K562 (cell line): Measurements from ENCODE around the gene ZNF785. TPM values are rescaled to one million over a fixed set of nuclear protein-coding genes. Genes with fewer than 3 reads are reported as not detected.

Experiments
- BACH1 ChIP-seq: fragments of 200-800 bp; sonication (Bioruptor generic); IDR thresholded peaks from 2 replicates; pipeline ENCODE4 v1.6.1; 2016; ENCODE audit warnings: missing genetic modification characterization, missing compliant biosample characterization
- BMI1 ChIP-seq: fragments of 150-350 bp; IDR thresholded peaks from 2 replicates; pipeline ENCODE4 v1.6.1; 2014; ENCODE audit warnings: low read length
- CHD2 ChIP-seq: IDR thresholded peaks from 2 replicates; pipeline ENCODE4 v1.6.1; 2011; ENCODE audit warnings: low read depth, low read length
- DIDO1 ChIP-seq: fragments of 450-650 bp; IDR thresholded peaks from 2 replicates; pipeline ENCODE4 v1.6.1; 2016; ENCODE audit warnings: low read depth, missing biosample characterization, missing genetic modification characterization
- ETS2 ChIP-seq: IDR thresholded peaks from 2 replicates; pipeline ENCODE4 v1.6.1; 2016; ENCODE audit warnings: borderline replicate concordance, missing genetic modification characterization, mild to moderate bottlenecking, moderate library complexity, missing compliant biosample characterization; ENCODE audit not compliant: poor library complexity, severe bottlenecking
- EWSR1 ChIP-seq: fragments of 450-650 bp; IDR thresholded peaks from 2 replicates; pipeline ENCODE4 v1.6.1; 2018; ENCODE audit warnings: borderline replicate concordance, mild to moderate bottlenecking, low read depth, moderate library complexity; ENCODE audit not compliant: partially characterized antibody
- FOXP4 ChIP-seq: sonication (generic); formaldehyde crosslinking; IDR thresholded peaks from 2 replicates; pipeline ENCODE4 v1.8.0; 2022; ENCODE audit warnings: mild to moderate bottlenecking, missing genetic modification reagents, borderline replicate concordance
- GABPB1 ChIP-seq: sonication (generic); formaldehyde crosslinking; IDR thresholded peaks from 2 replicates; pipeline ENCODE4 v1.8.0; 2022; ENCODE audit warnings: mild to moderate bottlenecking, missing genetic modification reagents
- HIVEP1 ChIP-seq: fragments of 250-450 bp; sonication (Bioruptor Pico); IDR thresholded peaks from 2 replicates; pipeline ENCODE4 v1.4.0; 2020; ENCODE audit warnings: mild to moderate bottlenecking
- MBD2 ChIP-seq: sonication (generic); IDR thresholded peaks from 2 replicates; pipeline ENCODE4 v1.6.1; 2016; ENCODE audit warnings: low read depth, borderline replicate concordance
- NFRKB ChIP-seq: fragments of 450-650 bp; IDR thresholded peaks from 2 replicates; pipeline ENCODE4 v1.6.1; 2016; ENCODE audit warnings: low read depth
- PHF21A ChIP-seq: fragments of 450-650 bp; IDR thresholded peaks from 2 replicates; pipeline ENCODE4 v1.6.1; 2017; ENCODE audit warnings: low read depth, borderline replicate concordance
- SMAD3 ChIP-seq: fragments of 450-650 bp; formaldehyde crosslinking; conservative IDR thresholded peaks from 2 replicates; pipeline ENCODE4 v1.4.0; 2020; ENCODE audit warnings: mild to moderate bottlenecking
- SNAPC5 ChIP-seq: fragments of 250-450 bp; sonication (Bioruptor Pico); IDR thresholded peaks from 2 replicates; pipeline ENCODE4 v1.8.0; 2021; ENCODE audit warnings: moderate library complexity, mild to moderate bottlenecking, inconsistent platforms
- polyA plus RNA-seq, 8 experiments: library from polyadenylated mRNA; depleted of rRNA in 4 of 8; stranded (reverse) in 5 of 8; unstranded in 3 of 8; fragments of >200 nt; fragmentation: Nextera tagmentation in 2 of 8; fragmentation: Illumina TruSeq in 1 of 8; extraction: Ambion mirVana in 2 of 8; extraction: Trizol in 1 of 8; gene quantifications; 2 replicates each; pipeline versions ENCODE4 v1.2.1 to v1.2.3, GENCODE V29; 2011 to 2014; ENCODE audit warnings: inconsistent platforms in 1 of 8, missing spikeins in 1 of 8
- total RNA-seq, 7 experiments: library from RNA; depleted of rRNA in 6 of 7; stranded (reverse); fragments of >200 nt in 6 of 7; fragmentation: Illumina TruSeq in 2 of 7; extraction: Trizol in 2 of 7; gene quantifications; 2 replicates each; pipeline versions ENCODE4 v1.2.1 to v1.2.3, GENCODE V29; 2011 to 2021; ENCODE audit warnings: low replicate concordance in 1 of 7
- TF ChIP-seq, protein P1 (sequence below): fragments of 200-800 bp; sonication (Bioruptor generic); IDR thresholded peaks from 2 replicates; pipeline ENCODE4 v1.6.1; 2017; ENCODE audit warnings: missing genetic modification characterization, missing compliant biosample characterization
- TF ChIP-seq, protein P2 (sequence below): fragments of 150-350 bp; conservative IDR thresholded peaks from 2 replicates; pipeline ENCODE4 v1.6.1; 2014; ENCODE audit warnings: low read length
- TF ChIP-seq, protein P3 (sequence below), 2 experiments: IDR thresholded peaks; 2 replicates each; pipeline ENCODE4 v1.6.1; 2011; ENCODE audit warnings: borderline replicate concordance in 1 of 2, control low read depth in 1 of 2, low read depth in 1 of 2, low read length in 1 of 2, mild to moderate bottlenecking in 1 of 2, mixed read lengths in 1 of 2, moderate library complexity in 1 of 2; ENCODE audit not compliant: insufficient read depth in 1 of 2, insufficient read length in 1 of 2, poor library complexity in 1 of 2, severe bottlenecking in 1 of 2; ENCODE audit errors: extremely low read depth in 1 of 2
- TF ChIP-seq, protein P4 (sequence below): fragments of 250-450 bp; sonication (Bioruptor Pico); IDR thresholded peaks from 2 replicates; pipeline ENCODE4 v1.8.0; 2021; ENCODE audit warnings: borderline replicate concordance, mild to moderate bottlenecking, moderate library complexity; ENCODE audit not compliant: poor library complexity, severe bottlenecking

The ZNF785 gene
- total and polyA plus RNA-seq, 9 of the 15 experiments (the other 6 are each of a cell fraction or from before 2014, with no cell fraction given) = 0.64 to 11.0 (median 6.4) TPM

DNA sequence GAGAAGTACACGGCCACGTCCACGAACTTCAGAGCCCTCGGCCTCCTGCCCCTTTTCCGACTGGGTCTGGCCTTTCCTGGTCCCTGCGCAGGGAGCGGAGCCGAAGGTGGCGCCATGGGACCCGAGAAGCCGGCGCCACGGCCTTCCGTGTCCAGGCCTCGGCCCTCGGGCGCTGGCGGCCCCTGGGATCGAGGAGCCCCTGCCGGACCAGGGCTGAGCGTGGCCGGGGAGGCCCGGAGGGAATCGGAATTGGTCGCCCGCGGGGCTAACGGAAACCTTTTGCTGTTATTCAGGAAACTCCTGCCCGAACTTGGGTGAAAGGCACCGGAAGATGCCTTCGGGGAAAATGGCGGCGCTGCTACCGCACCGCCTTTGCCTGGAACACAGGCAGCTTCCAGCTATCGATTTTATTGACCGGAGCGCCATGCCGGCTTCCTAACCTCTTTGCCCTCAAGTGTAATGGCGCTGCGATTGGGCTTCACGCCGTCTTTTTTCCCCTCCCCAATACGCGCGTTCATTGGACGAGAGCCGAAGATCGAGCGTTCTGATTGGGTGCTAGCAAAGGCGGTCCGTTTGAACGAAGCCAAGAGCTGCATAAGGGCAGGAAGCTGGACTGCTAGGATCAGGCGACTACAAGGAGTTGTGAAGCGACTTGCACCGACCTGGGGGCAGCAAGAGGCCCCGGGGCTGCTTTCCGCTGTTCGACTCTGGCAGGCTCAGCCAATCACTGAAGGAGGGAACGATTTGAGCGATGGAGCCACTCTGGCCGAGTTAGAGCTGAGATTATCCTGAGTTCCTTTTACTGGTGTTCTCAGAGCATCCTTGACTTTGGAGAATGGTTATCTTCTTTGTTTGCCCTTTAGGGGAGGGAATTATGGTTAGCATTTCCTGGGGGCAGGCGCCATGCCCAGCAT lies 24.7 kb upstream of the ZNF785 start, which contains the start of gene ZNF689 (continued):
- TF ChIP-seq, protein P1, sequence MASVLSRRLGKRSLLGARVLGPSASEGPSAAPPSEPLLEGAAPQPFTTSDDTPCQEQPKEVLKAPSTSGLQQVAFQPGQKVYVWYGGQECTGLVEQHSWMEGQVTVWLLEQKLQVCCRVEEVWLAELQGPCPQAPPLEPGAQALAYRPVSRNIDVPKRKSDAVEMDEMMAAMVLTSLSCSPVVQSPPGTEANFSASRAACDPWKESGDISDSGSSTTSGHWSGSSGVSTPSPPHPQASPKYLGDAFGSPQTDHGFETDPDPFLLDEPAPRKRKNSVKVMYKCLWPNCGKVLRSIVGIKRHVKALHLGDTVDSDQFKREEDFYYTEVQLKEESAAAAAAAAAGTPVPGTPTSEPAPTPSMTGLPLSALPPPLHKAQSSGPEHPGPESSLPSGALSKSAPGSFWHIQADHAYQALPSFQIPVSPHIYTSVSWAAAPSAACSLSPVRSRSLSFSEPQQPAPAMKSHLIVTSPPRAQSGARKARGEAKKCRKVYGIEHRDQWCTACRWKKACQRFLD (CRISPR knock-in tag) = peak; percentile 63
- TF ChIP-seq SNAPC5 (CRISPR knock-in tag) (no peak), CHD2 (peak; percentile 94), ETS2 (no peak), DIDO1 (tag) (peak; percentile 95), SMAD3 (0 out of 2 replicates have a peak, but pooled peaks have one; percentile 40), EWSR1 (no peak), MBD2 (peak; percentile 100), BACH1 (no peak), PHF21A (no peak), BMI1 (no peak), HIVEP1 (no peak), NFRKB (peak; percentile 99), FOXP4 (peak; percentile 35; the same call in 1 of the 2 replicates), GABPB1 (CRISPR knock-in tag) (peak; percentile 57)
- TF ChIP-seq, protein P2, sequence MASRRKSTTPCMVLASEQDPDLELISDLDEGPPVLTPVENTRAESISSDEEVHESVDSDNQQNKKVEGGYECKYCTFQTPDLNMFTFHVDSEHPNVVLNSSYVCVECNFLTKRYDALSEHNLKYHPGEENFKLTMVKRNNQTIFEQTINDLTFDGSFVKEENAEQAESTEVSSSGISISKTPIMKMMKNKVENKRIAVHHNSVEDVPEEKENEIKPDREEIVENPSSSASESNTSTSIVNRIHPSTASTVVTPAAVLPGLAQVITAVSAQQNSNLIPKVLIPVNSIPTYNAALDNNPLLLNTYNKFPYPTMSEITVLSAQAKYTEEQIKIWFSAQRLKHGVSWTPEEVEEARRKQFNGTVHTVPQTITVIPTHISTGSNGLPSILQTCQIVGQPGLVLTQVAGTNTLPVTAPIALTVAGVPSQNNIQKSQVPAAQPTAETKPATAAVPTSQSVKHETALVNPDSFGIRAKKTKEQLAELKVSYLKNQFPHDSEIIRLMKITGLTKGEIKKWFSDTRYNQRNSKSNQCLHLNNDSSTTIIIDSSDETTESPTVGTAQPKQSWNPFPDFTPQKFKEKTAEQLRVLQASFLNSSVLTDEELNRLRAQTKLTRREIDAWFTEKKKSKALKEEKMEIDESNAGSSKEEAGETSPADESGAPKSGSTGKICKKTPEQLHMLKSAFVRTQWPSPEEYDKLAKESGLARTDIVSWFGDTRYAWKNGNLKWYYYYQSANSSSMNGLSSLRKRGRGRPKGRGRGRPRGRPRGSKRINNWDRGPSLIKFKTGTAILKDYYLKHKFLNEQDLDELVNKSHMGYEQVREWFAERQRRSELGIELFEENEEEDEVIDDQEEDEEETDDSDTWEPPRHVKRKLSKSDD = no peak
- TF ChIP-seq, protein P3, sequence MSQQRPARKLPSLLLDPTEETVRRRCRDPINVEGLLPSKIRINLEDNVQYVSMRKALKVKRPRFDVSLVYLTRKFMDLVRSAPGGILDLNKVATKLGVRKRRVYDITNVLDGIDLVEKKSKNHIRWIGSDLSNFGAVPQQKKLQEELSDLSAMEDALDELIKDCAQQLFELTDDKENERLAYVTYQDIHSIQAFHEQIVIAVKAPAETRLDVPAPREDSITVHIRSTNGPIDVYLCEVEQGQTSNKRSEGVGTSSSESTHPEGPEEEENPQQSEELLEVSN (IDR thresholded peaks at IDR 0.05; ENCODE audit: borderline replicate concordance in 1 of 2, extremely low read depth in 1 of 2, insufficient read depth in 1 of 2, insufficient read length in 1 of 2, low read depth in 1 of 2, low read length in 1 of 2, poor library complexity in 1 of 2, severe bottlenecking in 1 of 2) = peak; percentile 37 to 85
- TF ChIP-seq, protein P4, sequence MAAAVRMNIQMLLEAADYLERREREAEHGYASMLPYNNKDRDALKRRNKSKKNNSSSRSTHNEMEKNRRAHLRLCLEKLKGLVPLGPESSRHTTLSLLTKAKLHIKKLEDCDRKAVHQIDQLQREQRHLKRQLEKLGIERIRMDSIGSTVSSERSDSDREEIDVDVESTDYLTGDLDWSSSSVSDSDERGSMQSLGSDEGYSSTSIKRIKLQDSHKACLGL = no peak
